ENCODE results near the gene CGAS.

CGAS gene
- long read RNA-seq, transcript CGAS-201 (5 exons, 3,182 nt): major isoform, 38 of 72 reads
- long read RNA-seq, partial matches to known transcripts: 10 of 72 reads
- long read RNA-seq, other reads (novel, unspliced or antisense): 24 of 72 reads

DNA sequence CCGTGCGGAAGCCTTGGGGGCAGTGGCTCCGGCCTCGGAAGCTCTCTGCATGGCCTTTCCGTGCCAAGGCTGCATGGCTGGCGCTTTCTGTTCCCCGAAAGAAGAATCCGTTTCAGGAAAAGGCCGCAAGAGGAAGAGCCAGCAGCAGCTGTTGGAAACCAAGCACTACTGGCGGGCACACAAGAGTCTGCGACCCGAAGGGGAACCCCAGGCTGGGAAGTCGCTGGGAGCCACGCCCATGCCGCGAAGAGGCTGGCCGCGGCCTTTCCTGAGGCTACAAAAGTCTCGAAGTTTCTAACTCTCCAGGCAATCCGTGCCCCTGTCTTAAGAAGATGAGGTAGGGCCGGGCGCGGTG is at the start of gene CGAS:
Gene CGAS, minus strand, starts transcription at position 191 of the 355 bp plus-strand sequence. Its CDS starts 116 bp downstream, at position 75.
- DNase-seq (ENCODE audit: low read depth in 1 of 2, low spot score in 1 of 2): peak; percentile 88 to 93
- Histone ChIP-seq H3K27ac (replicated peaks) (peak within 1 kb of the TSS; percentile 94), H3K4me3 (replicated peaks; ENCODE audit: insufficient read depth, low read length) (peak within 1 kb of the TSS; percentile 49), H3K27me3 (ENCODE audit: insufficient read depth, poor library complexity, severe bottlenecking) (no peaks in the 10 kb centered on the region)
- peak; percentile 91 for TF ChIP-seq POLR2AphosphoS5 (IDR thresholded peaks at IDR 0.05; ENCODE audit: low read depth)
- TF ChIP-seq GABPA (IDR thresholded peaks at IDR 0.05; ENCODE audit: low read depth): 0 out of 2 replicates have a peak, but pooled peaks have one; percentile 29
- peak; percentile 83 for TF ChIP-seq SPI1 (IDR thresholded peaks at IDR 0.05; ENCODE audit: borderline replicate concordance, low read depth)
- TF ChIP-seq REST (IDR thresholded peaks at IDR 0.05; ENCODE audit: insufficient replicate concordance, low read depth): peak; percentile 72
- TF ChIP-seq, protein P1, sequence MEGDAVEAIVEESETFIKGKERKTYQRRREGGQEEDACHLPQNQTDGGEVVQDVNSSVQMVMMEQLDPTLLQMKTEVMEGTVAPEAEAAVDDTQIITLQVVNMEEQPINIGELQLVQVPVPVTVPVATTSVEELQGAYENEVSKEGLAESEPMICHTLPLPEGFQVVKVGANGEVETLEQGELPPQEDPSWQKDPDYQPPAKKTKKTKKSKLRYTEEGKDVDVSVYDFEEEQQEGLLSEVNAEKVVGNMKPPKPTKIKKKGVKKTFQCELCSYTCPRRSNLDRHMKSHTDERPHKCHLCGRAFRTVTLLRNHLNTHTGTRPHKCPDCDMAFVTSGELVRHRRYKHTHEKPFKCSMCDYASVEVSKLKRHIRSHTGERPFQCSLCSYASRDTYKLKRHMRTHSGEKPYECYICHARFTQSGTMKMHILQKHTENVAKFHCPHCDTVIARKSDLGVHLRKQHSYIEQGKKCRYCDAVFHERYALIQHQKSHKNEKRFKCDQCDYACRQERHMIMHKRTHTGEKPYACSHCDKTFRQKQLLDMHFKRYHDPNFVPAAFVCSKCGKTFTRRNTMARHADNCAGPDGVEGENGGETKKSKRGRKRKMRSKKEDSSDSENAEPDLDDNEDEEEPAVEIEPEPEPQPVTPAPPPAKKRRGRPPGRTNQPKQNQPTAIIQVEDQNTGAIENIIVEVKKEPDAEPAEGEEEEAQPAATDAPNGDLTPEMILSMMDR (IDR thresholded peaks at IDR 0.05; ENCODE audit: insufficient read depth, low read length): no peak

- H3K27ac ChIP-seq (replicated peaks): no peak overlapping the region
- no peak for TF ChIP-seq GABPA (IDR thresholded peaks at IDR 0.05; ENCODE audit: low read depth)
- TF ChIP-seq, protein P1 (IDR thresholded peaks at IDR 0.05; ENCODE audit: insufficient read depth, low read length): no peak
- no peak for TF ChIP-seq POLR2AphosphoS5 (IDR thresholded peaks at IDR 0.05; ENCODE audit: low read depth)
- TF ChIP-seq REST (IDR thresholded peaks at IDR 0.05; ENCODE audit: insufficient replicate concordance, low read depth): no peak
- no peak for TF ChIP-seq SPI1 (IDR thresholded peaks at IDR 0.05; ENCODE audit: borderline replicate concordance, low read depth)
- DNase-seq (ENCODE audit: low read depth in 1 of 2, low spot score in 1 of 2): no peak
- no peak overlapping the region for H3K4me3 ChIP-seq (replicated peaks; ENCODE audit: insufficient read depth, low read length)
- H3K27me3 ChIP-seq (ENCODE audit: insufficient read depth, poor library complexity, severe bottlenecking): no peaks in the 10 kb centered on the region
Measured at GRCh38 chr6:73497915-73498314, 45.8 kb upstream of the CGAS start.

GRCh38 chr6:73491377-73491776 is 39.3 kb upstream of the CGAS start:
- no peaks in the 10 kb centered on the region for H3K27me3 ChIP-seq (ENCODE audit: insufficient read depth, poor library complexity, severe bottlenecking)
- TF ChIP-seq, protein P1 (IDR thresholded peaks at IDR 0.05; ENCODE audit: insufficient read depth, low read length): no peak
- no peak for TF ChIP-seq POLR2AphosphoS5 (IDR thresholded peaks at IDR 0.05; ENCODE audit: low read depth)
- no peak for TF ChIP-seq SPI1 (IDR thresholded peaks at IDR 0.05; ENCODE audit: borderline replicate concordance, low read depth)
- TF ChIP-seq GABPA (IDR thresholded peaks at IDR 0.05; ENCODE audit: low read depth): no peak
- no peak for TF ChIP-seq REST (IDR thresholded peaks at IDR 0.05; ENCODE audit: insufficient replicate concordance, low read depth)
- H3K27ac ChIP-seq (replicated peaks): no peak overlapping the region
- DNase-seq (ENCODE audit: low read depth in 1 of 2, low spot score in 1 of 2): no peak
- no peak overlapping the region for H3K4me3 ChIP-seq (replicated peaks; ENCODE audit: insufficient read depth, low read length)

All from HL-60 (cell line).